Activated T-helper 1 cell treated with Interleukin-2 at 50 U/mL for 16 hours (primary cell): ENCODE measurements around the gene ARHGAP26.

Experiments
- DNase-seq: peaks from one replicate; pipeline ENCODE4 v3.0.0-alpha.2; 2020; ENCODE audit warnings: low read depth

The ARHGAP26 gene

GRCh38 chr5:143041972-143042770, 272.0 kb downstream of the ARHGAP26 start:
- no peak for DNase-seq

- no peak for DNase-seq
These were observed 274.1 kb downstream of the ARHGAP26 start for GRCh38 chr5:143044265-143044664.

DNA sequence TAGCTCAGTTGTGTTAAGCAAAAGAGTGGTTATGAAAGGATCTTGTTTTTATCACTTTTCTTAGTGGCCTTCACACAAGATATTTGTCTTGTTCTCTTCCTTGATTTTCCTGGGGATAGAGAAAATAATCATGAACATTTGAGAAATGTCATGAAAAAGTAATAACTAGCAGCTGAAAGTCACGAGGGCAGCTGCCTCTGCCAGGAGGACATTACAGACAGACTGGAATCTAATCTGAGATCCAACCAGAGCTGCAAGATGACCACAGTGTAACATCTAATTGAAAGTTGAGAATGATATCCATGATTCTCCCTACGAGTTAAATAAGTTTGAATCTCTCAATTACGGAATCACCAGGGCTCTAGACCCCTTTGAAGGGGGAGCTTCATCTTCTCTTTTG, 274.9 kb downstream of the ARHGAP26 start:
- DNase-seq: no peak

- no peak for DNase-seq
These were observed 276.1 kb downstream of the ARHGAP26 start for GRCh38 chr5:143046314-143046713.

DNA sequence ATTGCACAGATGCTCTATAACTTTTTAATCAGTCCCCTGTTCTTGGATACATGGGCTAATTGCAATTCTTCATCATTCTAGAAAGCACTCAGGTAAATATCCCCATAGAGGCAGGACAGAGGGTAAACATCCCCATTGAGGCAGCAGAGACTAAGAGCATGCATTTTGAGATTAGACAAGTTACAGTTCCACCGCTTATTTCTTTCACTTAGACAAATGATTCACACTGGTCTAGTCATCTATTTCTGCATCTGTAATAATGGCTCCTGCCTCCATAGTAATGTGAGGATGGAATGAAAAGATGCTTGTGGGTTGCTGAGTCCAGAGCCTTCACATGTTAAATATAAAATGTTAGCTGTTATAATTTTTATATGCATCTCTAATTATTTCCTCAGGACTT, 276.9 kb downstream of the ARHGAP26 start:
- DNase-seq: no peak

DNA sequence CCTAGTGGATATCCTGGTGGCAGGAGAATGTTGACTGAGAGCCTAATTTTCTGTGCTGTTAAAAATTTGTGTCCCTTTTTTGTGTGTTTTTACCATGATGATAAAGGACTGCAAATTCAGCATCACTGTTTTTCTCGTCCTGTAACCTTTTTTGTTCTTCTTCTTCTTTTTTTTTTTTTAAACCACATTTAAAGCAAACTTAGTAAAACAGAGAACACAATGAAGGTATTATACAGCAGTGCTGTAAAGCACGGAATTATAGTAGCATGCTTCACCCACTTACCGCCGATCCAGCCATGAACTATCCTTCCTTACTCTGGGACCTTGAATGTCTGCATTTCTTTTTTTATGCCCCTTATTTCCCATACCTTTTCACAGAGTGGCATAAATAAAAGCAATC, 280.0 kb downstream of the ARHGAP26 start:
- no peak for DNase-seq

DNA sequence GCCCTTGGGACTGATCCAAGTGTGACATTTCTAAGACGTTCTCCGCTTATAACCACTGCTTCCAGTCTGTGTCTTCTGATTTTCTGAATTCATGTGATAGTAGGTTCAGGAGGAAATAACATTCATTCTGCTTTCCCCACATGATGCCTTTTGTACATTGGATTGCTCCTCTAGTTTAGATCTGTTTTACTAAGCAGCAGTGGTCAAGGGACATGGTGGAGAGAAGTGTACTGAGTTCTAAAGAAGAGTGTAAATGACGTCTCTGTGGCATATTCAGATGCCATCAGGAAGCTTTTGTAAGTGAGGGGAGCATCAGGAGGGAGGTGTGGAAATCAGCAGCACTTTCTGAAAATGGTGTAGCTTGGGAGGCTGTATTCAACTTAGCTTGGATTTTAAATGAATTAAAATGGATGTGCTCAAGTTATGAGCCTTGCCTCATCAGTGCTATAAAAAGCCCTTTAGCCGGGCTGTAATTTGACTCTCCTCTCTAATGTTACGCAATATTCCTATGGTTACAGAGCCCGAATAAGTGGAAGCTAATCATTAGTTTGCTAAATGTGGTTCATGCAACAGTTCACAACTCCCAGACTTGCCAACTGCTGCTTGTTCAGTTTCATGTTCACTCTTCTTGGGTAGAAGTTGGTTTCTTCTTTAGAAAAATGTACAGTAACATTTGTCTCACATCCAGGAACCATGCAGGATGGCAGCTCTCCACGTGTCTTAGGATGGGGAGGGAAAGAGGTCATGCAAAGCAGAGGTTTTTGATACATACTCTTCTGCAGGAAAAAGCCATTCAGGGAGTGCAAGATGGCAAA, 281.3 kb downstream of the ARHGAP26 start:
- no peak for DNase-seq

GRCh38 chr5:143052967-143053682, 282.9 kb downstream of the ARHGAP26 start:
- no peak for DNase-seq

GRCh38 chr5:143053780-143054179, 283.6 kb downstream of the ARHGAP26 start:
- no peak for DNase-seq

DNA sequence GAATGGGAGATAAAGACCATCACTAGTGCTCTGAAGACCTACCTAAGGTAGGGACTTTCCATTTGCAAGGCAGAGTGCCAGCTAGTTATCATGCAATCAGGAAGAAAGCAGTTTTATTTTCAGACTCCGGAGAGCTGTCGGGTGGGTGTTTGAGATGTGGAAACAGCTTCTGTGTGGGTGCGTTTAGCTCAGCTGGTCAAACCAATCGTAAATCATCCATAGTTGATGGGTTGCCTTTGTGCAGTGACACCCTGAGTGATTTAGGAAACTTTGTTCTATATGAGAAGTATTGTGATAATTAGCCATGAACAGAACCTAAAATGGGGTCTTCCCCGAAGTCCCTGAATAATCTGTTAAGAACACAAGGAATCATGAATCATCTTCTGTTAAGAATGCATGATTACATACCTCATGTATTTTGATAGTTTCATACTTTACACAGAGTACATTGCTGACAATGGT, 284.3 kb downstream of the ARHGAP26 start:
- no peak for DNase-seq

- no peak for DNase-seq
These were observed 285.6 kb downstream of the ARHGAP26 start for GRCh38 chr5:143055596-143056338.

GRCh38 chr5:143056339-143056704, 286.1 kb downstream of the ARHGAP26 start:
- no peak for DNase-seq

DNA sequence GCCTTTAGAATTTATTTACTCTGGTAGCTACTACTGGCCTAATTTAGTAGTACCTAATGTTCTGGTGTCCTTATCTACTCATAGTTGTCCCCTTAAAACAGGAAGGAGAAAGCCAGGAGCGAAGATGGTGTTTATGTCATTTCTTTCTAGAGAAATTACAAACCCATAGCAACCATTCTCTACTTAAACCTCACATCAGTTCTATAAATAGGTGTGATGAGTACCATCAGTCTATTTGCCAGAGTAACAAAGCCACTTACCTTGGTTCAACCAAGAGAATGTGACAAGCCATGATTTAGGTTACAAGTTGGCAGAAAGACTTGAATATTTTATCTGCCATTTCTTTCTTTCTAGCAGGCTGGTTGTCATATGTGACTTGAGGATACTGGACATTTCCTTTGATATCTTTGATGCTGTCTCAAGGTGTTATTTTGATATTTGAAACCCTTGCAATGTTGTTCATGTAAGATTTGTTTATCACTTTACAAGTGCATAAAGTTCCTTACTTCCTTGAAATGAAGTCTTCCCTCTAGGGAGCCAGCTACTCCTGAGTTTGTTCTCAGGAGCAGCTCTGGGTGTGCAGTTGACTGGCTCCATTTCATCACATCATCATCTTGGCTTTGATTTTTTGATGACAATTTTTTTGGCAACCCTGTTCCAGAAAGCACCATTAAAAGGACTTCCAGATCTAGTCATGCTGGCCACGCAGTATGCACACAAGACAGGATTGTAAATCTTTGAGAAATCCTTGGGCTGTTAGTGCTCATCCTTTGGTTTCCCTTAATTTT, 286.8 kb downstream of the ARHGAP26 start:
- no peak for DNase-seq

DNA sequence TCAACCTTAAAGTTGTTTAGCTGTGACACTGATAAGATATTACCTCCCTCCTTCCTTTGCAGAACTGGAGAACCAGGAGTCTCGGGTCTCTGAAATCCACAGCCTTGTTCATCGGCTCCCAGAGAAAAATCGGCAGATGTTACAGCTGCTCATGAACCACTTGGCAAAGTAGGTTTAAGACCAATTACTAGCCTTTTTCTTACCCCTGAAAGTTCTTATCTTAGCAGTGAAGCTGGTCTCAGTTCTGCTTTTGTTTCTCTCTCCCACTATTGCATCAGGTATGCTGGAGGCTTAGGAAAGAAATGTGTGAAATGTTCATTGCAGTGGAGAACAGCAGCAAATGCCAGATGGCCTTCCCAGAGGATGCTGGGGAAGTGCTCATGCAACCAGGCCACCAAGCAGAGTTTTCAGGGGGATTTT, 287.4 kb downstream of the ARHGAP26 start:
- DNase-seq: no peak

DNA sequence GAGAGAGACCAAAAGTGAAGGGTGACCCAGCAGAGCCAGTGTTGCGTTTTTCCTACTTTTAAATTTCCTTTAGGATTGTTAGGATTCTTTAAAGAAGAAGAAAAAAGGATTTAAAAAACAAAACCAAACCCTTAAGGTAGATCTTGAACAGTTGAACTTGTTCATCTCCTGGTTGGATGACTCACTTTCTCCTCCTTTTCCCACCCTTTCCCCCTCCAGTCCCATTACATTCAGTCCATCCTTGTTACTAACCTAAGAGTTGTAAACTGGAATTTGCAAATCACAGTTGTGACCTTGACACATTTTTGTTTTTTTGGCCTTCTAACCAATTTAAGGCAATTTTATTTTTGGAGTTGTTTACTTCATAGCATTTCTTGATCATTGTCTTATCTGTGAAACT, 289.2 kb downstream of the ARHGAP26 start:
- DNase-seq: no peak

- DNase-seq: no peak
These were observed 290.0 kb downstream of the ARHGAP26 start for GRCh38 chr5:143059976-143060765.

- no peak for DNase-seq
These were observed 291.2 kb downstream of the ARHGAP26 start for GRCh38 chr5:143061161-143061945.

DNA sequence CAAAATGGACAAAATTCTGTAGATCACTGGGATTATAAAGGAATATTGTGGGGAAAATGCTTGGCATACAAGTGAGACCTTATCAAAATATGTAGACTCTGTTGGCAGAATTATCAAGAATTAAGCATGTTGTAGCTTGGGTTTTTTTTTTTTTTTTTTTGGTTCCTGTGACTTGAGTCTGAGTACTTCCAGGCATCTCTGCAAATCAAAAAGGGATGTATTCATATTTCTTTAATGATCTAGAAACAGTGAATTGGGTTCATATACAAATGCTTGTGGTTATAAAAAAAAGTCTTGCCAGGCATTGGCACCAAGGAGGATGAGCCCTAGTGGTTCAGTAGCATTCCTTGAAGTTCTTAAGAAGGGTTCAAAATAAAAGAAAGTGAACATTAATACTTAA, 292.2 kb downstream of the ARHGAP26 start:
- no peak for DNase-seq

GRCh38 chr5:143063175-143063970, 293.2 kb downstream of the ARHGAP26 start:
- DNase-seq: no peak
